AG04450 (cell line): ENCODE results near the gene NR2C1. TPM values are rescaled to one million over a fixed set of nuclear protein-coding genes. Genes with fewer than 3 reads are reported as not detected.
"Not testable (repeated sequence)": the region's sequence is repeated elsewhere in the genome, so short reads cannot be mapped to it uniquely, and the experiment has no call there.

Experiments used
- CTCF ChIA-PET: fragments of 300-600, 350-600 bp; formaldehyde crosslinking; extraction: SDS; loops from one replicate; lab custom pipeline; 2022; ENCODE audit warnings: antibody characterized with exemption, inconsistent platforms; lab: Charles Lee
- POLR2A ChIA-PET: fragments of 350-600 bp; formaldehyde crosslinking; extraction: SDS; loops from one replicate; lab custom pipeline; 2021; ENCODE audit warnings: antibody characterized with exemption, inconsistent platforms; lab: Yijun Ruan, JAX
- DNase-seq: peaks from one replicate; pipeline ENCODE4 v3.0.0-alpha.2; 2011; ENCODE audit warnings: low read depth, low spot score
- H3K27ac ChIP-seq: one replicate; pipeline ENCODE4 v1.5.1; 2012; ENCODE audit warnings: low read depth, low read length, control low read depth
- H3K27me3 ChIP-seq: one replicate; pipeline ENCODE4 v1.6.0; 2012; ENCODE audit warnings: low read length; ENCODE audit not compliant: control insufficient read depth, insufficient read depth
- H3K4me3 ChIP-seq: 2 replicates; pipeline ENCODE4 v1.5.1; 2011; ENCODE audit warnings: mild to moderate bottlenecking, low read depth, low read length, control low read depth
- H3K9me3 ChIP-seq: 2 replicates; pipeline ENCODE4 v1.5.1; 2012; ENCODE audit warnings: low read length; ENCODE audit not compliant: control insufficient read depth, insufficient read depth
- CTCF ChIP-seq: IDR thresholded peaks from 2 replicates; pipeline ENCODE4 v1.5.1; 2011; ENCODE audit warnings: low read depth, low read length, control low read depth, inconsistent platforms
- polyA plus RNA-seq: library from polyadenylated mRNA; depleted of rRNA; stranded (reverse); fragments of >200 nt; gene quantifications from 2 replicates; pipeline ENCODE4 v1.2.3, GENCODE V29; 2011

Gene NR2C1
- polyA plus RNA-seq, 1 experiment, result 32.8 TPM

GRCh38 chr12:95002754-95003153 is 70.7 kb downstream of the NR2C1 start:
- peak overlapping the region; percentile 33 for H3K27ac ChIP-seq
- TF ChIP-seq CTCF, result no peak
- peak overlapping the region; percentile 90 for H3K4me3 ChIP-seq
- POLR2A ChIA-PET, result interaction anchor here (0.5 to 1.7 kb wide), 4 partner anchors 9 to 1490 kb away, joined by 3 to 7 read pairs (median 6); no protein-coding TSS in a partner anchor
- CTCF ChIA-PET, result no interaction called here
- DNase-seq, result no peak
- H3K27me3 ChIP-seq, result no peaks in the 10 kb centered on the region
- peaks cover 3% of the 10 kb centered on the region for H3K9me3 ChIP-seq

- TF ChIP-seq CTCF, result no peak
- POLR2A ChIA-PET, result no interaction called here
- Histone ChIP-seq H3K4me3 (no peak overlapping the region), H3K9me3 (no peaks in the 10 kb centered on the region; the same call in 1 of the 2 replicates), H3K27ac (no peak overlapping the region), H3K27me3 (no peaks in the 10 kb centered on the region)
- DNase-seq, result no peak
- CTCF ChIA-PET, result no interaction called here
These were observed 75.1 kb downstream of the NR2C1 start for GRCh38 chr12:94998326-94998725.

DNA sequence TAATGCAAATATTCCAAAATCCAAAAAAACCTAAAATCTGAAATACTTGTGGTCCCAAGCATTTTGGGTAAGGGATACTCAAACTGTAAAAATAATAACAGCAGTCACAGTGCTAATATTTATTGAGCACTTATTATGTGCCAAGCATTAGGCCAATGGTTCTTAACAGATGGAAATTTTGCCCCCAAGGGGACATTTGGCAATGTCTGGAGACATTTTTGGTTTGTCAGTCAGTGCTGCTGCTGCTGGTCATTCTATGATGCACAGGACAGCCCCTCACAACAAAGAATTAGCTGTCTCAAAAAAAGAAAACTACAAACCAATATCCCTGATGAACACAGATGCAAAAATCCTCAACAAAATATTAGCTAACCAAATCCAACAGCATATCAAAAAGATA is 75.7 kb downstream of the NR2C1 start:
- no peak for DNase-seq
- H3K27ac ChIP-seq, result no peak overlapping the region
- no peak overlapping the region for H3K4me3 ChIP-seq
- no peak for TF ChIP-seq CTCF
- ChIA-PET POLR2A (no interaction called here), CTCF (interaction anchor here (0.6 kb wide), 1 partner anchor 473 kb away, joined by 5 read pairs; no protein-coding TSS in a partner anchor)
- H3K9me3 ChIP-seq, result no peaks in the 10 kb centered on the region; the same call in 1 of the 2 replicates
- H3K27me3 ChIP-seq, result no peaks in the 10 kb centered on the region

DNA sequence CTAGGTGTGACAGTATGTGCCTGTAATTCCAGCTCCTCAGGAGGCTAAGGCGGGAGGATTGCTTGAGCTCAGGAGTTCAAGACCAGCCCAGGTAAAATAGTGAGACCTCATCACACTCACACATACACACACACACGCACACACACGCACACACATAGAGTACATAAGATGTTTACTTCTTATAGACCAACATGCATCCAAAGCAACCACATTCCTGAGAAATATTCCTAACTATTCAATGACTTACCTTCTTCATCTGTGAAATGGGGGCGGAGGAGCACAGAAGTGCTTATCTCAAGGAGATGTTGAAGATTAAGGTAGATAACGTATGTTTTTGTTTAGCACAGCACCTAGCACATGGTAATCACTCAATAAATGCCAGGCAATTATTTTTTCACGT is 76.4 kb downstream of the NR2C1 start:
- Histone ChIP-seq H3K4me3 (no peak overlapping the region), H3K27ac (no peak overlapping the region), H3K9me3 (no peaks in the 10 kb centered on the region; the same call in 1 of the 2 replicates), H3K27me3 (no peaks in the 10 kb centered on the region)
- no peak for TF ChIP-seq CTCF
- no peak for DNase-seq
- CTCF ChIA-PET, result no interaction called here
- POLR2A ChIA-PET, result no interaction called here

GRCh38 chr12:94994312-94994711 is 79.1 kb downstream of the NR2C1 start:
- Histone ChIP-seq H3K27me3 (no peaks in the 10 kb centered on the region), H3K4me3 (no peak overlapping the region), H3K9me3 (no peaks in the 10 kb centered on the region), H3K27ac (no peak overlapping the region)
- ChIA-PET POLR2A (interaction anchor here (1.6 kb wide), 1 partner anchor 9 kb away, joined by 7 read pairs; the partner anchor contains the start of gene NDUFA12), CTCF (no interaction called here)
- no peak for DNase-seq
- TF ChIP-seq CTCF, result no peak

DNA sequence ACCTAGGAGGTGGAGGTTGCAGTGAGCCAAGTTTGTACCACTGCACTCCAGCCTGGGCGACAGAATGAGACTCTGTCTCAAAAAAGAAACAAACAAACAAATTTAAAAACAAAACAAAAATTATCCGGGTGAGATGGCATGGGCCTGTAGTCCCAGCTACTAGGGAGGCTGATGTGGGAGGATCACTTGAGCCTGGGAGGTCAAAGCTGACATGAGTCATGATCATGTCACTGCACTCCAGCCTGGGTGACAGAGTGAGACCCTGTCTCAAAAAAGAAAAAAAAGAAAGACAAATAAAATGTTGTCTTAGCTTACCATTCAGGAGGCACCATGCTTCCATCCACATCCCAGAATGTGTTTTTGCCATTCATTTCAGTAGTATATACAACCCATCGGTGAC is 79.6 kb downstream of the NR2C1 start:
- DNase-seq, CTCF ChIA-PET, H3K4me3 ChIP-seq, H3K9me3 ChIP-seq, H3K27me3 ChIP-seq, H3K27ac ChIP-seq: not testable (repeated sequence)
- POLR2A ChIA-PET, result interaction anchor here (1.6 kb wide), 1 partner anchor 10 kb away, joined by 7 read pairs; the partner anchor contains the start of gene NDUFA12
